Neural cell (in vitro differentiated cells): ENCODE data around the gene SPATA12. TPM values are rescaled to one million over a fixed set of nuclear protein-coding genes. Genes with fewer than 3 reads are reported as not detected.

Experiments used
- H2AFZ ChIP-seq: fragments of 200-600, 300-800 bp; sonication (generic), shearing (Covaris generic); 2 replicates; pipeline ENCODE4 v1.6.0; 2014; ENCODE audit warnings: low read depth, mild to moderate bottlenecking, antibody characterized with exemption, low read length, moderate library complexity
- H3F3A ChIP-seq: fragments of 200-600 bp; shearing (Covaris generic); 2 replicates; pipeline ENCODE4 v1.6.1; 2016; ENCODE audit warnings: mild to moderate bottlenecking, moderate library complexity, mixed read lengths, antibody characterized with exemption, low read length; ENCODE audit not compliant: insufficient read depth, poor library complexity, severe bottlenecking
- H3K27ac ChIP-seq: fragments of 200-600, 300-800 bp; sonication (generic), shearing (Covaris generic); 2 replicates; pipeline ENCODE4 v1.5.1; 2014; ENCODE audit warnings: mild to moderate bottlenecking, low read length, moderate library complexity
- H3K27me3 ChIP-seq: fragments of 300-800, 200-600 bp; sonication (generic), shearing (Covaris generic); 2 replicates; pipeline ENCODE4 v1.6.0; 2014; ENCODE audit warnings: mild to moderate bottlenecking, low read depth, low read length, moderate library complexity; ENCODE audit not compliant: insufficient read depth
- H3K36me3 ChIP-seq: fragments of 300-800, 200-600 bp; sonication (generic), shearing (Covaris generic); 2 replicates; pipeline ENCODE4 v1.5.1; 2014; ENCODE audit warnings: mild to moderate bottlenecking, antibody characterized with exemption, low read length, moderate library complexity; ENCODE audit not compliant: insufficient read depth
- H3K4me2 ChIP-seq: fragments of 300-800, 200-600 bp; sonication (generic), shearing (Covaris generic); 2 replicates; pipeline ENCODE4 v1.6.0; 2014; ENCODE audit warnings: mild to moderate bottlenecking, low read length
- H3K4me3 ChIP-seq: fragments of 300-800, 200-600 bp; sonication (generic), shearing (Covaris generic); 2 replicates; pipeline ENCODE4 v1.5.1; 2014; ENCODE audit warnings: mild to moderate bottlenecking, low read length, moderate library complexity
- H3K79me2 ChIP-seq: fragments of 200-600 bp; shearing (Covaris generic); replicated peaks from 2 replicates; pipeline ENCODE4 v1.6.0; 2014; ENCODE audit warnings: mild to moderate bottlenecking, low read length, moderate library complexity; ENCODE audit not compliant: insufficient read depth
- H3K9ac ChIP-seq: fragments of 300-800, 200-600 bp; sonication (generic), shearing (Covaris generic); 2 replicates; pipeline ENCODE4 v1.6.1; 2016; ENCODE audit warnings: mild to moderate bottlenecking, low read length, mixed read lengths
- H3K9me2 ChIP-seq: fragments of 200-600 bp; shearing (Covaris generic); 2 replicates; pipeline ENCODE4 v1.6.1; 2016; ENCODE audit warnings: mild to moderate bottlenecking, low read length, mixed read lengths; ENCODE audit not compliant: insufficient read depth
- H3K9me3 ChIP-seq: fragments of 200-600, 300-800 bp; sonication (generic), shearing (Covaris generic); 2 replicates; pipeline ENCODE4 v1.6.1; 2016; ENCODE audit warnings: mild to moderate bottlenecking, mixed run types, low read length, moderate library complexity, mixed read lengths
- H4K20me1 ChIP-seq: fragments of 200-600 bp; shearing (Covaris generic); 2 replicates; pipeline ENCODE4 v1.6.1; 2016; ENCODE audit warnings: mild to moderate bottlenecking, mixed run types; ENCODE audit not compliant: insufficient read depth
- EP300 ChIP-seq: fragments of 450-650 bp; conservative IDR thresholded peaks from 2 replicates; pipeline ENCODE4 v1.6.1; 2014; ENCODE audit warnings: antibody characterized with exemption, mild to moderate bottlenecking, moderate library complexity; ENCODE audit not compliant: poor library complexity, severe bottlenecking
- EZH2 ChIP-seq: fragments of 200-600, 300-800 bp; shearing (Covaris generic), sonication (generic); IDR thresholded peaks from 2 replicates; pipeline ENCODE4 v1.6.1; 2014; ENCODE audit warnings: antibody characterized with exemption, low read length, borderline replicate concordance, mild to moderate bottlenecking; ENCODE audit not compliant: insufficient read depth, poor library complexity, severe bottlenecking
- MXI1 ChIP-seq: fragments of 450-650 bp; conservative IDR thresholded peaks from 2 replicates; pipeline ENCODE4 v1.6.1; 2014; ENCODE audit warnings: antibody characterized with exemption, mild to moderate bottlenecking; ENCODE audit not compliant: poor library complexity, severe bottlenecking
- POLR2AphosphoS5 ChIP-seq: IDR thresholded peaks from 2 replicates; pipeline ENCODE4 v1.6.1; 2012
- RAD21 ChIP-seq: fragments of 450-650 bp; conservative IDR thresholded peaks from 2 replicates; pipeline ENCODE4 v1.6.1; 2014; ENCODE audit warnings: antibody characterized with exemption, mild to moderate bottlenecking, moderate library complexity
- SMC3 ChIP-seq: fragments of 450-650 bp; conservative IDR thresholded peaks from 2 replicates; pipeline ENCODE4 v1.6.1; 2014; ENCODE audit warnings: antibody characterized with exemption, mild to moderate bottlenecking, moderate library complexity; ENCODE audit not compliant: poor library complexity
- TAF1 ChIP-seq: IDR thresholded peaks from 2 replicates; pipeline ENCODE4 v1.6.1; 2012; ENCODE audit warnings: low read depth
- polyA plus RNA-seq: library from polyadenylated mRNA; depleted of rRNA; stranded (reverse); fragments of >200 nt; gene quantifications from 2 replicates; pipeline ENCODE4 v1.2.3, GENCODE V29; 2014
- TF ChIP-seq, protein P1 (sequence below): IDR thresholded peaks from 2 replicates; pipeline ENCODE4 v1.6.1; 2012; ENCODE audit warnings: borderline replicate concordance
- TF ChIP-seq, protein P2 (sequence below): fragments of 450-650 bp; IDR thresholded peaks from 2 replicates; pipeline ENCODE4 v1.5.1; 2014; ENCODE audit warnings: antibody characterized with exemption, mild to moderate bottlenecking, moderate library complexity; ENCODE audit not compliant: poor library complexity, severe bottlenecking

SPATA12 gene
- polyA plus RNA-seq, 1 donor from 2014 or later: not detected

DNA sequence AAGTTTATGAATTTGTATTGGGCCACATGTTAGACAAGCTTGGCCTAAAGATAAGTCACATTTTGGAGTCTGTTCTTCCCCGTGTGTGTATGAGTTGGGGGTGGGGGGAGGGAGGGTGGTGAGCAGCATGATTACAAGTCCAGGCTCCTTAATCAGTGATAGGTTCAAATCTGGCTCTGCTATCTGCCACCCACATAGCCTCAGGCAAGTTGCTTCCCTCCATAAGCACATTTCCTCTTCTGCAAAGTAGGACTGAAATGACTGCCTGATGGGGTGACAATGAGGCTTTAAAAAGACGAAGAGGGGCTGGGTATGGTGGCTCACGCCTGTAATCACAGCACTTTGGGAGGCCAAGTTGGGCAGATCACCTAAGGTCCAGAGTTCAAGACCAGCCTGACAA, 1.1 kb upstream of the SPATA12 start:
- TF ChIP-seq EP300 (no peak), RAD21 (no peak), SMC3 (no peak), MXI1 (no peak), EZH2 (no peak), POLR2AphosphoS5 (no peak), TAF1 (no peak)
- TF ChIP-seq, protein P1, sequence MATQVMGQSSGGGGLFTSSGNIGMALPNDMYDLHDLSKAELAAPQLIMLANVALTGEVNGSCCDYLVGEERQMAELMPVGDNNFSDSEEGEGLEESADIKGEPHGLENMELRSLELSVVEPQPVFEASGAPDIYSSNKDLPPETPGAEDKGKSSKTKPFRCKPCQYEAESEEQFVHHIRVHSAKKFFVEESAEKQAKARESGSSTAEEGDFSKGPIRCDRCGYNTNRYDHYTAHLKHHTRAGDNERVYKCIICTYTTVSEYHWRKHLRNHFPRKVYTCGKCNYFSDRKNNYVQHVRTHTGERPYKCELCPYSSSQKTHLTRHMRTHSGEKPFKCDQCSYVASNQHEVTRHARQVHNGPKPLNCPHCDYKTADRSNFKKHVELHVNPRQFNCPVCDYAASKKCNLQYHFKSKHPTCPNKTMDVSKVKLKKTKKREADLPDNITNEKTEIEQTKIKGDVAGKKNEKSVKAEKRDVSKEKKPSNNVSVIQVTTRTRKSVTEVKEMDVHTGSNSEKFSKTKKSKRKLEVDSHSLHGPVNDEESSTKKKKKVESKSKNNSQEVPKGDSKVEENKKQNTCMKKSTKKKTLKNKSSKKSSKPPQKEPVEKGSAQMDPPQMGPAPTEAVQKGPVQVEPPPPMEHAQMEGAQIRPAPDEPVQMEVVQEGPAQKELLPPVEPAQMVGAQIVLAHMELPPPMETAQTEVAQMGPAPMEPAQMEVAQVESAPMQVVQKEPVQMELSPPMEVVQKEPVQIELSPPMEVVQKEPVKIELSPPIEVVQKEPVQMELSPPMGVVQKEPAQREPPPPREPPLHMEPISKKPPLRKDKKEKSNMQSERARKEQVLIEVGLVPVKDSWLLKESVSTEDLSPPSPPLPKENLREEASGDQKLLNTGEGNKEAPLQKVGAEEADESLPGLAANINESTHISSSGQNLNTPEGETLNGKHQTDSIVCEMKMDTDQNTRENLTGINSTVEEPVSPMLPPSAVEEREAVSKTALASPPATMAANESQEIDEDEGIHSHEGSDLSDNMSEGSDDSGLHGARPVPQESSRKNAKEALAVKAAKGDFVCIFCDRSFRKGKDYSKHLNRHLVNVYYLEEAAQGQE: no peak
- TF ChIP-seq, protein P2, sequence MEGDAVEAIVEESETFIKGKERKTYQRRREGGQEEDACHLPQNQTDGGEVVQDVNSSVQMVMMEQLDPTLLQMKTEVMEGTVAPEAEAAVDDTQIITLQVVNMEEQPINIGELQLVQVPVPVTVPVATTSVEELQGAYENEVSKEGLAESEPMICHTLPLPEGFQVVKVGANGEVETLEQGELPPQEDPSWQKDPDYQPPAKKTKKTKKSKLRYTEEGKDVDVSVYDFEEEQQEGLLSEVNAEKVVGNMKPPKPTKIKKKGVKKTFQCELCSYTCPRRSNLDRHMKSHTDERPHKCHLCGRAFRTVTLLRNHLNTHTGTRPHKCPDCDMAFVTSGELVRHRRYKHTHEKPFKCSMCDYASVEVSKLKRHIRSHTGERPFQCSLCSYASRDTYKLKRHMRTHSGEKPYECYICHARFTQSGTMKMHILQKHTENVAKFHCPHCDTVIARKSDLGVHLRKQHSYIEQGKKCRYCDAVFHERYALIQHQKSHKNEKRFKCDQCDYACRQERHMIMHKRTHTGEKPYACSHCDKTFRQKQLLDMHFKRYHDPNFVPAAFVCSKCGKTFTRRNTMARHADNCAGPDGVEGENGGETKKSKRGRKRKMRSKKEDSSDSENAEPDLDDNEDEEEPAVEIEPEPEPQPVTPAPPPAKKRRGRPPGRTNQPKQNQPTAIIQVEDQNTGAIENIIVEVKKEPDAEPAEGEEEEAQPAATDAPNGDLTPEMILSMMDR: no peak
- no peak overlapping the region for H3K4me2 ChIP-seq
- H3K79me2 ChIP-seq: no peaks in the 10 kb centered on the region

DNA sequence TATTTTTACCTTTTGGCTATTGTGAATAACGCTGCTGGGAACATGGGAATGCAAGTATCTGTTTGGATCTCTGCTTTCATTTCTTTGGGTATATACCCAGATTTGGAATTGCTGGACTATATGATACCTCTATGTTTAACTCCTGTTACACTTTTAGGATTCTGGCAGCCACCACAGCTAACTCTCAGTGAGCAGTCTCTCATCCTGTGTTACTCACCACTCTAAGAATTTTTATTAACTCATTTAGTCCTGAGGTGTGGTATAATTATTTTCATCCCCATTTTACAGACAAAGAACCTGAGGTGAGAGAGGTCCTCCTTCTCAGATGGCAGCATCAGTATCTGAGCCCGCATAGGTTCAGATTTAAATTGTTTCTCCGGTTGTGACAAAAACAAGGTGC, 1.1 kb downstream of the SPATA12 start:
- TF ChIP-seq MXI1: no peak
- TF ChIP-seq EZH2: no peak
- no peak for TF ChIP-seq SMC3
- TF ChIP-seq, protein P1: no peak
- no peak for TF ChIP-seq EP300
- Histone ChIP-seq H2AFZ (no peak overlapping the region), H3F3A (no peaks in the 10 kb centered on the region), H3K27me3 (no peaks in the 10 kb centered on the region), H3K27ac (no peak overlapping the region), H3K36me3 (no peaks in the 10 kb centered on the region), H3K9me2 (no peaks in the 10 kb centered on the region), H4K20me1 (no peaks in the 10 kb centered on the region), H3K4me2 (no peak overlapping the region), H3K9ac (no peak overlapping the region), H3K9me3 (no peaks in the 10 kb centered on the region), H3K4me3 (no peak overlapping the region), H3K79me2 (no peaks in the 10 kb centered on the region)

More for the DNA sequence above, 1.1 kb upstream of the SPATA12 start:
- no peaks in the 10 kb centered on the region for H3K9me2 ChIP-seq
- H2AFZ ChIP-seq: no peak overlapping the region
- H3K9me3 ChIP-seq: no peaks in the 10 kb centered on the region
- no peaks in the 10 kb centered on the region for H4K20me1 ChIP-seq
- H3K36me3 ChIP-seq: no peaks in the 10 kb centered on the region
- H3F3A ChIP-seq: no peaks in the 10 kb centered on the region
- no peak overlapping the region for H3K4me3 ChIP-seq
- no peak overlapping the region for H3K27ac ChIP-seq
- H3K9ac ChIP-seq: no peak overlapping the region
- no peaks in the 10 kb centered on the region for H3K27me3 ChIP-seq
